Mucosa of descending colon (tissue), 3 donors: ENCODE results near the gene SLIT3. TPM values are rescaled to one million over a fixed set of nuclear protein-coding genes. Genes with fewer than 3 reads are reported as not detected.

Experiments
- ATAC-seq: fragments of 200-7000 bp; cut with Tn5 transposase; one replicate; pipeline ENCODE4 v1.9.1; 2020; ENCODE audit warnings: mild to moderate bottlenecking, moderate library complexity
- DNase-seq, 3 donors: peaks; one replicate each; pipeline ENCODE4 v3.0.0-alpha.2; 2020
- H3K36me3 ChIP-seq: fragments of 200-600 bp; one replicate; pipeline ENCODE4 v1.8.0; 2021; ENCODE audit warnings: low read depth, mild to moderate bottlenecking
- H3K4me1 ChIP-seq: fragments of 200-600 bp; one replicate; pipeline ENCODE4 v1.8.0; 2021; ENCODE audit warnings: low read depth, mild to moderate bottlenecking
- H3K4me3 ChIP-seq: fragments of 200-600 bp; one replicate; pipeline ENCODE4 v1.8.0; 2021; ENCODE audit warnings: mild to moderate bottlenecking
- H3K9me3 ChIP-seq: fragments of 200-600 bp; one replicate; pipeline ENCODE4 v1.8.0; 2021; ENCODE audit warnings: mild to moderate bottlenecking
- CTCF ChIP-seq: fragments of 200-600 bp; IDR thresholded peaks from one replicate; pipeline ENCODE4 v1.8.0; 2022; ENCODE audit warnings: antibody characterized with exemption, mild to moderate bottlenecking
- intact Hi-C, 2 donors: fragments of 100-400 bp; cut with DNase I in 1 of 2; cut with micrococcal nuclease in 1 of 2; formaldehyde crosslinking; loops; one replicate each; pipeline versions ENCODE4 v1.11.0 to v1.11.1; 2022; cut with DNase I, micrococcal nuclease
- total RNA-seq, 3 donors: library from RNA; stranded (reverse); fragmentation: NEBNext Ultra II Directional in 2 of 3; extraction: Animal tissue kit (Norgen Biotek cat#: 25700) in 2 of 3; gene quantifications; one replicate each; pipeline versions ENCODE4 v1.2.1 to v1.2.4, GENCODE V29; 2021 to 2023
- donor health status: DM: no; HTN: no; CAD: no; lungs with moderate emphysema.
- donor health status: DM: no; HTN: no; CAD: no.
- donor health status: DM: no; HTN: yes; CAD: no.

Gene SLIT3
- total RNA-seq, 3 donors from 2014 or later: 4.2 to 25.5 (median 16.1) TPM

DNA sequence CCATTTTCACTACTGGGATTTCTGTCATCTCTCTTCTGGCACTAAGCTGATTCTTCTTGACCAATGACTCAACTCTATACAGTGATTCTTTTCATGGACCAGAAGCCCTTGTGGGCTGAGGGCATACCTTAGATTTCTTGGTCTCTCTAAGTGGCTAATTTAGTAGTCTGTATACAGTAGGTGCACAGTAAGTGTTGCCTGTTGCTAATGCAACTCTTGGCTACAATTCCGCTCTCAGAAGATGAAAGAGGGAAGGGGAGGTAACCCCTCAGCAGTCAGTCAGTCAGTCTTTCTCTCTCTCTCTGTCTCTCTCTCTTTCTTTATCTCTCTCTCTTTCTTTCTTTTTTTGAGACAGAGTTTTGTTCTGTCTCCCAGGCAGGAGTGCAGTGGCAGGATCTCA is 606.6 kb downstream of the SLIT3 start:
- H3K4me1 ChIP-seq: no peaks in the 10 kb centered on the region
- no peaks in the 10 kb centered on the region for H3K36me3 ChIP-seq
- DNase-seq (no peak), ATAC-seq (no peak)
- no peak overlapping the region for H3K4me3 ChIP-seq
- TF ChIP-seq CTCF: no peak
- H3K9me3 ChIP-seq: no peaks in the 10 kb centered on the region
- intact Hi-C loops: no loop called here

GRCh38 chr5:168693883-168694282 is 607.1 kb downstream of the SLIT3 start:
- Histone ChIP-seq H3K4me1 (no peaks in the 10 kb centered on the region), H3K4me3 (no peak overlapping the region), H3K9me3 (no peaks in the 10 kb centered on the region), H3K36me3 (no peaks in the 10 kb centered on the region)
- DNase-seq: no peak
- no peak for TF ChIP-seq CTCF
- no peak for ATAC-seq
- intact Hi-C loops: no loop called here

DNA sequence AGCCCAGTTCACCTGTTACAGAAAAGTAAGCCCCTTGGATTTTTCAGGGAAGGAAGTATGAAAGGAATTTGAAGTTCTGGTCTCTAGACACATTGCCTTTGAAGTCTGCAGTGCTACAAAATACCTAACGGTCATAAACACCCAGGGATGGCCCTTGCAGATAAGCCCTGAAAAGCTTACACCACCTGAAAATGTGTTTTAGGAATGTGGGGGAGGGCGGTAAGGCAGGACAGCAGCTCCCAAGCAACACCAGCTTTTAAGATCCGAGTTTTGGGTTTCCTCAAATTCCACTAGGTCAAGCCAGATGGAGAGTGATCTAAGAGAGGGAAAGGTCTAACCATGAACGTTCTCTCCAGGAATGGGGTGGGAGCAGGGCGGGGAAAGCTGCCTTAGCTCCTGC is 607.6 kb downstream of the SLIT3 start:
- Histone ChIP-seq H3K4me3 (no peak overlapping the region), H3K36me3 (no peaks in the 10 kb centered on the region), H3K9me3 (no peaks in the 10 kb centered on the region), H3K4me1 (no peaks in the 10 kb centered on the region)
- TF ChIP-seq CTCF: no peak
- ATAC-seq (no peak), DNase-seq (no peak)
- intact Hi-C loops: no loop called here

- no peak for TF ChIP-seq CTCF
- Histone ChIP-seq H3K4me3 (no peak overlapping the region), H3K36me3 (no peaks in the 10 kb centered on the region), H3K9me3 (no peaks in the 10 kb centered on the region), H3K4me1 (no peaks in the 10 kb centered on the region)
- intact Hi-C loops: no loop called here
- ATAC-seq: no peak
- DNase-seq: no peak
Observed at GRCh38 chr5:168691891-168692290, 609.0 kb downstream of the SLIT3 start.

DNA sequence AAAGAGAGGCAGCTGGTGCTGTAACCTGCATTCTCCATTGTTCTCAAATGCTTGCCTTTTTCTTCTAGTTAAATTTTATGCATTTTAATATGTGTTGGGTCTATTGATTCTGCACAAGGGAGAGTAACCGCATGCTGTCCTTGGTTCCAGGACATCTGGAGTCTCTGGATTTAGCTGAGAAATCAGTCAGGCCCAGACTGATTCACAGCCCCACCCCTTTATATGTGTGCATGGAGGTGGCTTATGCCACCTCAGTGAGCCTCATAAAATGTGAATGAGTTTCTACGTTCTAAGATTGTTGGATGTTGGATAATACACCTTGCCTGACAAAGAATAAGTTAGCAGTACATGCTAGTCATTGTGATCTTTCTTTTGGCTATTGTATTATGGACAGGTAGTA is 611.7 kb downstream of the SLIT3 start:
- H3K9me3 ChIP-seq: no peaks in the 10 kb centered on the region
- H3K36me3 ChIP-seq: no peaks in the 10 kb centered on the region
- no peak for DNase-seq
- TF ChIP-seq CTCF: no peak
- no peak overlapping the region for H3K4me3 ChIP-seq
- no peaks in the 10 kb centered on the region for H3K4me1 ChIP-seq
- intact Hi-C loops: no loop called here
- peak; percentile 69 for ATAC-seq

GRCh38 chr5:168686837-168687236 is 614.1 kb downstream of the SLIT3 start:
- Histone ChIP-seq H3K4me1 (no peaks in the 10 kb centered on the region), H3K36me3 (no peaks in the 10 kb centered on the region), H3K9me3 (no peaks in the 10 kb centered on the region), H3K4me3 (no peak overlapping the region)
- intact Hi-C loops: no loop called here
- no peak for TF ChIP-seq CTCF
- DNase-seq (no peak), ATAC-seq (no peak)
